ENCODE data around the gene CREB5. TPM values are rescaled to one million over a fixed set of nuclear protein-coding genes. Genes with fewer than 3 reads are reported as not detected.

Gene CREB5
- polyA plus RNA-seq, 5 donors: 10.4 to 19.5 (median 14.8) TPM

DNA sequence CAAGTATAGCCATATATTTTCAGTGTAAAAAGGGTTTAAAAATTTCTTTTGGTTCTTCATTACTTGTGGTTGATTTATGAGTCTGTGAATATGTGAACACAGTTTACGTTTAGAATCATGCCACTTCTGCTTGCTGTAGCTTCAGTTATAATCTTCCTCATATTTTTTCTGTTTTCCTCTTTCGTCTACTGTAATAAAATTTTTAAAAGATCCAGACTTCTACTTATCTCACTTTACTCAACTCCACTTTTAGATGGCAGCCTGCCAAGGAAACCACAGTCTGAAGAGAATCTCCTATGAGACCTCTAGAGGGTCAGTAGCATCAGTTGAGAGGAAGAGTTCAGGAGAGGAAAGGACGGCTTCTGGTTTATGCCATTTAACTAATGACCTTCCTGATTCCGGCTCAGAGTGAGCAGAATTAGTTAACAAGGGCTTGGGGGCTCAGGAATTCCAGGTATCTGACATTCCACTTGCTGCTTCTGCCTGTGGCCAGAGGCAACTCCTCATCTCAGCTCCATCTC lies 21.4 kb downstream of the CREB5 start:
- DNase-seq: no peak

DNA sequence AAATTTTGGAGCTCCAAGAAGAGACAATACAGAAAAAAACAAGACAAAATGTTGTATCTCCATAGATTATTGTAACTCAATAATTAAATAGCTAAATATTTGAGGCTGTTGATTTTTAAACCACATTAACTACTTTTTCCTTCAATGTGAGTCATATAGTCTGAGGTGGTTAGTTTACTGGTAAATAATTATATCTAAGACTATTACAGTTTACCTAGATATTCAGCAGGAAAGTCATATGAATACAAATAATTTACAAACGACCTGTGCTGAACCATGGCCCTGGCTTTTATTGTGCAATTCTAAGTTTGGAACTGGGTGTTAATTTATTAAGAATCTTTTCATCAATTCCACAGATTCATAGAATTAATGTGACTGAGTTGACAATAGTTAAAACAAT lies 22.2 kb downstream of the CREB5 start:
- no peak for DNase-seq

DNA sequence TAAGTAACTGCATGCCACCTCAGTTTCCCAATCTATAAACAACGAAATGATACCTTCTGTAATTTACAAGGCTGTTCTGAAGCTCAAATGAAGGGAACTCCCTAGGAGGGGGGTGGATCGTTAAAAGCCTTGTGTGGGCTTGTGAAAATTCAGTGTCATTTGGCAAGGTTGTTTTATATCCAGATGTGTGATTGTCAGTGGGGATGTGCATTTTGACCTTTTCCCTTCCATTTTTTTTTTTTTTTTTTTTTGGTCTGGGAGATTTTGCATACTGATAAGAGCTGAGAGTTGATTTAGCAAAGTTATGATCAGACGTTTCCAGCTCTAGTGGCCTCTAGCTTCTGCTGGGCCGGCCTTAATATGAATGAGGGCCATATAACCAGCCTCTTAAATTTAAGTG lies 22.8 kb downstream of the CREB5 start:
- DNase-seq: no peak

DNA sequence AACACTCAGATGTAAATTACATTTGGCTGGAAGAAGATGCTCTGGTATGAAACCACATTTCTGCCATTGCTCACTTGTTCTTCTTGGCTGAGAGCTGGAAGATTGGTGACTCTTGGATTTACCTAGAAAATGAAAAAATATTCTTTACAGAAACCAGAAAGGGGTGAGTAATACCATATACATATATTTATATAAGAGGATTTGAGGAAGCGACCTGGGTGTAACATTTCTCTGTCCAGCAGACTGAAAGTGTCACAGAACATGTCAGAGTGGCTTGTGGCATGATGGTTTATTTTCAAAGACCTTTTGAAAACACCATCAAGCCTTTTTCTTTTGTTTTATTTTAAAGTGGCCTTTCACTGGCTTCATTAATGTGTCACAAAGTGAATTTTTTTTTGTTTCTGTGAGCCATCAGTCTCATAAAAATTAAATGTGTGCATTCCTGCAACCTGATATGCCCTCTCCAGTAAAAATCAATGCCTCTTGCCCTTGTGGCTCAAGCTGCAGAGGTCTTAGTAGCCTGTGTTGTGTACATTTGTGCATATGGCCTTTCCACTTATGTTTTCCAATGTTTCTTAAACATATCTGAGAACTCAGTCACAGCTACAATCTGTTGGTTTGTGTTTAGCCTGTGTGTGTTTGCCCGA lies 23.5 kb downstream of the CREB5 start:
- DNase-seq: no peak

DNA sequence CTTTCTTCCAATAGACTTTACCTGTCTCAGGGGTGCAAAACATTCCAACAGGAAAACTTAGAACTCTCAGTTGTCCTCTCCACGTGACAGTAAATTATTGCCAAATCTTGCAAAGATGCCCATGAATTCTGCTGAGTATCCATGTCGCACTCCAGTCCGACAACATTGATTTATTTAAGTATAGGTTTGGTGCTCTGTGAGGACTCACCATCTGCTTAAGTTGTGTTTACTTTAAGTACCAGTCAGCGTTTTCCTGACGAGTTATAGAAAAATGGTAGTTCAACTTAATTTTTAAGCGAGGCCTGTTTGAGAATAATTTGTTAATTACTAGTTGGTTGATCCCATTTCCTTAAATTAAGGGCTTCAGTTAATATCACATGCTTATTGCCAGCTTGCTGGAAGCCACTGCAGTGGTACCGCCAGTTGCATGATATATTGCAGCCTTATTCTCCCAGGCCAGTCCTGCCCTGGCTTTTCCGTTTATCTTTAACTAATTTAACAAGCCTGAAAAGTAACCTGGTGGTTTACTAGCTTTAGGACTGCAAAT lies 27.8 kb downstream of the CREB5 start:
- DNase-seq: no peak

DNA sequence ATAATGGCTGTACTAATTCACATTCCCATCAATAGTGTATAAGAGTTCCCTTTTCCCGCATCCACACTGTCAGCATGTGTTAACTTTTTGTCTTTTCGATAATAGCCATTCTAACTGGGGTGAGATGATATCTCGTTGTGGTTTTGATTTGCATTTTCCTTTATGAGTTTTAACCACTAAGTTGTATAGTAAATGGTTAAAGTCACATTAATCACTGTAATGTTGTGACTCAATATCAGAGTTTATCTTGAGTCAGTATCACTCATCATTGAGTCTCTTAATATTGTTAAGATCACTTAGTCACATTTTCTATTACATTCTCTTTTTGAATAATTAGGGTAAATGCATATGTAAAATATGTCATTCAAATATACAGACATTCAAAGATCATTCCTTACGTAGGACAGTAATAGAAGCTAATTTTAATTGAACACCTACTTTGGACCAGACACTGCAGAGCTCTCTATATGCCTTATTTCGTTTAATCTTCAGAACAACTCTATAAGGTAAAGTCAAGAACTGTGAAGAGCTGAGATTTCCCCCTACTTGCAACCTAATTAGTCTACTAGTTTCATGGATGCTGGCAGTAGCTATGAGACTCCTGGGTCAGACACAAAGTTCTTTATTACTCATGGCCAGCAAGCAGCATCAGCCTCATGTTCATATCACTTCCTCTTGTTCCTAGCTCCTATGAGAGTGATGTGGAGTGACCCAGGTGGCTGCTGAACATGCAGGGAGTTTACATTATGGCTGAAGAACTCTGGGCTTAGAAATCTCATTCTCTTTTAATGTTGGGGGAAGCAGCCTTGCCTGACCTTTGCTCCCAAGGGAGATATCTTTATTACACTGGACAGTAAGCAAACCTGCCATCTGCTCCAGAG lies 30.5 kb downstream of the CREB5 start:
- DNase-seq: no peak

DNA sequence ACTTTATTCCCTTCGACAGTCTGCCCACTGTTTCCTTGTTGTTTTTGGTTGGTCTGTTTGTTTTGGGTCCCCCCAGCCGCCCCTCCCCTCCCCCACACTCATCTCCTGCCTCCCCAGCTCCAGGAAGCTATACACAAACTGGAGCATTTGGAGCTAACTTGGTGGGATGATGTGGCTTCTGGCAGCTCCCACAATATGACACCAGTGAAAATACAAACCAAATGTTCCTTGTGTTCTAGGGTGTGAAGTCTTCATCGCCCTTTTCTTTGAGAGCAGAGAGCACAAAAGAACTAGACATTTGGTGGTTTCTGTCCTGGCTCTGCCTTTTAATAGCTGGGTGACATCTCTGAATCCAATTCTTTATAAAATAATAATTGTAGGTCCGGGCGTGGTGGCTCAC lies 33.8 kb downstream of the CREB5 start:
- DNase-seq: no peak

DNA sequence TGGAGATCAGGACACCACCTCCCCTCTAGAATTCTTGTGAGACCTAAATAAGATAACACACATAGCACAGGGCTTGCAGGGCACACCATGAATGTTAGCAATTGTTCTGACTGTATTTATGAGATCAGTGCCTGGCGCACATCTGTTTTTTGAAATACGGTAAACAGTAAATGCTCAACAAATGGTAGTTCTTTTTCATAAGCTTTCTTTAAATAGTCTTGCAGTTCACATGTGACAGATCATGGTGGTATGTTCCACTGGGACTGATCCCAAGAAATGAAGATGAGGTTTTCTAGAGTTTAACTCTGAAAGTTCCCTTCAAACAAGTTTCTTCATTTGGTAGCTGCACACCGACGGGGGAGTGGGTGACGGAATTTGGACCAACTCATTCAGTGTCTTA lies 34.8 kb downstream of the CREB5 start:
- DNase-seq: no peak

DNA sequence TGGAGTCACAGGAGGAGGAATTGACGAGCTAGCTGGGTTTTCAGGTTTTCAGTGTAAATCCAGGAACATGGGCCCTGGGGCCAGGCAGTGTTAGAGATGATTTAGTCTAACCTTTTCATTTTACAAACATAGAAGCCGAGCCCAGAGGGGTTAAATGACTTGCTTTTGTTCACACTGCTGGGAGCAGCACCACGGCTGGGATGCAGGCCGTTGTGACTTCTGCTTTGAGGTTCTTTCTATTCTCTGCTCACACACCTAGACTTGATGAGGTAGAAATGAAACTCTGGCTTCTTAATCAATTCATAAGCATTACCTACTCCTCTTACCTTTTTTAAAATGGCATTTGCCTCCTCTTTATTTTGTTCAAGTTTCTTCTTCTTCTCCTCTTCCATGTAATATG lies 36.4 kb downstream of the CREB5 start:
- DNase-seq: no peak

DNA sequence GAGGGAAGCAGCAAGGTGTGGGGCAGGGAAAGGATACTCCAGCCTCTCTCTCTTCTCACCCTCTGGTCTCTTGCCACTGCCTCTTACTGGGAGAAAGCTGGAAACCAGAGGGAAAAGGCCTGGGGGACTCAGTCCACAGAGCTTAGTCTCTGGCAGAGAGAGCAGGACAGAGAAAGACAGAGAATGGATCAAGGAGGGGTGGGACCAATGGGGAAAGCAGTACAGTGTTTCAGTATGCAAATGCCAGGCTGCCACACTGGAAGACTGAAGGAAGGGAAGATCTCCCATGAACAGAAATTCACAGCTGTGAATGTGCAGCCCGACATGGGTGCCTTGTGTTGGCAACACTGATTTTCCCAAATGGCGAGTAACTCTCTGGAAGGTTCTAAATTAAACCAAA lies 40.4 kb downstream of the CREB5 start:
- DNase-seq: no peak

DNA sequence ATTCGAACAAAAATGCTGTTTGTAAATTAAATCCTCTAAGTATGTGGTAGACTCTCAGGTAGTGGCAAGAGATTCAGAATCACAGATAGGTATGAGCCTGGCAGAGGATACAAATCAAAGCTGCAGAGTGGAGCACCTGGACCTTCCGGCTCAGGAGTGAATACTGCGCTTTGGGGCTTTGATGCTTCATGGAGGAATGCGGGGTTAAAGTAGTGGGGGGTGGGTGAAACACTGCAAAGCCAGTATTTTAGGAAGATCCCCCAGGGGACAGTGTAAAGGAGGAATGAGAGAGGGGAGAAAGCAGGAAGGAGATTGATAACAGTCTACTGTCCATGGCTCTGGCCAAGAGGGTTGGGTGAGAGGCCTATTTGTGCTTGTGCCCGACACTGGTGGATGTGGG lies 43.2 kb downstream of the CREB5 start:
- no peak for DNase-seq

DNA sequence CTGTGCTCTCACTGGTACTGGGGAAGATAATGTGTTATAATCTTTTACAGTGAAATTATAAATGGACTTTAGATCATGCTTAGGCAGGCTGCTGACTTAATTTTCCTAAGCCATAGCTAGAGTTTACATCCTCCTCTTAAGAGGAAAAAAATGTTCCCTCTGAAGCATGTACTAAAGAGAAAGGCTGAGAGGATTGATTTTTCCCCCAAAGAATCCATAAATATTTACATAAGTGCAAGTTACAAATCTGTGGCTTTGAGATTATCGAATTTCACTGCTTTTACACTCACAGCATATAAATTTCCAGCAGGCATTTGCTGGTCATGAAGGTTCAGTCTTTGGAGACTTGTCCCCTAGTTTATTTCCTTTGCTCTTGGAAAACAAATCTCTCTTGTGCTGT lies 43.7 kb downstream of the CREB5 start:
- DNase-seq: no peak

DNA sequence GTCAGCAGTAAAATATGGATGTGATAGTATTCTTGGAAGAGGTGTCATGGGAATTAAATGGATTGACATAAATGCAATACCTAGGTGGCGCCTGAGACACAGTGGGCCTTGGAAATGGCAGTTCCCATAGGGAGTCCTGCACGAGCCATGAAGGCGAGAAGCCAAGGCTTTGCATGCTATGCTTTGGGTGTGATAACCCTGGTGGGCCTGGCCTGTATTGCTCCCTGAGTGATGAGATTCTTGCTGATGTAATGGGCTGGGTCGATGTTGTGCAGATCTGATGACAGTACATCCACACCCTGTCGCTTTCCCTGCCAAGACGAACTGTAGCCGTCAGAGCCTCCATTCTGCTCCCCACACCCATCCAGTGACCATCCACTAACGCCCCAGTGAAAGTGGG lies 46.4 kb downstream of the CREB5 start:
- DNase-seq: no peak

DNA sequence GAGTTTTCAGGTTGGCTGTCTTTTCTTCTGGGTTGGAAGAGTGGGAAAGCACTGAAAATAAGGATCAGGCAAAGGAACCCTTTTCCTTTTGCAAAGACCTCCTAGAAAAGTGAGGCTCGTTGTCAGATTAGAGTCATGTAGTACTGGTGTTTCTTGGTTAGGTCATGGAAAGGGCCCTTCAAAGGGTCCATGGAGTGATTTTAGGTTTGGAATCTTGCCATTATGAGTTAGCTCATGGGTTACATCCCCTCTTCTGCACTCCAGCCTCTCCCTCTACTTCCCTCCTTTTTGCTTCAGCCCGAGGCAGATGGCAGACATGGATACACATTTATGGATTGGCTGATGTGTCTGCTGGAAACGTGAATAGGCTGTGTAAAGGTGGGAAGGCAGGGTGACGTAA lies 47.0 kb downstream of the CREB5 start:
- no peak for DNase-seq

DNA sequence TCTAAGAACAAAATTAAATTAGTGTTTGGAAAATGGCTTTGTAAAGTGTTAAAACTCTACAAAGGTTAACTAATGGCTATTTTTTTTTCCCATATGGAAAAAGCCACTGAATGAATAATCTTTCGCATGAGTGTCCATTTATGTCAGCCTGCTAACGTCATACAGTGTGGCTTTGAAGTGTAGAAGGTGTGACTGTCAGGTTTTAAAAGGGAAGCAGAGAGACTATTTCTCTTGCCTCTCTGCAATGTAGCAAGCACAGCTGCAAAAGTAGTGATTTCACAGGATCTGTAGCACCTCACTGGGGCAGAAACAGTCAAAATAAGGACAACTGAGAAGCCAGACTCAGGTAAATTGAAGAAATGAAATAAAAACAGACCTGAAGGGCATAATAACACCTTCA lies 53.4 kb downstream of the CREB5 start:
- no peak for DNase-seq

DNA sequence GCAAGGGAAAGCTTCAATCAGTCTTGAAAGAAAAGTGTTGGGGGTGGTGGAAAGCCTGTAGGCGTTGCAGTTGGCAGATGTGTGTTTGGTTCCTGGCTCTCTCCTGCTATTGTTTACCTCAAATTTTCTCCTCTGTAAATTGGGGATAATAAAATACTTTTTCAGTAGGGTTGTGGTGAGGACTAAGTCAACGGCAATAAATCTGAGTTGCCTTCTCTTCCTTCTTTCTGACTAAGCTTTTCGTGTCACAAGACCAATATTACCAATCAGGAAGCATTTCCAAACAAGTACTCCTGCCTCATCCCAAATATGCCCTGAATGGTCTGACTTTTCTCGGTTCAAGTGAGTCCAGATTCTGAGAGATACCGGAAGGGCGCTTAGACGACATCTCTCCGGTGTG lies 54.0 kb downstream of the CREB5 start:
- DNase-seq: no peak

DNA sequence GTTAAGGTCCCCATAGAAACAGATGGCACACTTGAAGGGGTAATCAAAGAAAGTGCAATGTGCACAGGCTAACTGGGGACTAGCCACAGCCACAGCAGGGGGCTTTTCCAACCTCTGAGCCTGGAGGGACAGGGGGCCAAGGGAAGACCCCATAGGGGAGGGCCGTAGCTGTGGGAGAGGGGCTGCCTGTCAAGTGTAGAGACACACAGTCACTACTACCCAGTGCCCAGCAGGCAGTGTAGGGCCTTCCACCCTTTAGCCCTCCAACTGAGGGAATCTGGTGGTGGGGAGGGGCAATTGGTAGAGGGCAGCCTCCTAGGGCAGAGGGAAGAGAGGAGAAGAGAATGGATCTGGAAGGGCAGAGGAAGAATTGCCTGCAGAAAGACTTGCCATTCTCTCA lies 54.6 kb downstream of the CREB5 start:
- DNase-seq: no peak

DNA sequence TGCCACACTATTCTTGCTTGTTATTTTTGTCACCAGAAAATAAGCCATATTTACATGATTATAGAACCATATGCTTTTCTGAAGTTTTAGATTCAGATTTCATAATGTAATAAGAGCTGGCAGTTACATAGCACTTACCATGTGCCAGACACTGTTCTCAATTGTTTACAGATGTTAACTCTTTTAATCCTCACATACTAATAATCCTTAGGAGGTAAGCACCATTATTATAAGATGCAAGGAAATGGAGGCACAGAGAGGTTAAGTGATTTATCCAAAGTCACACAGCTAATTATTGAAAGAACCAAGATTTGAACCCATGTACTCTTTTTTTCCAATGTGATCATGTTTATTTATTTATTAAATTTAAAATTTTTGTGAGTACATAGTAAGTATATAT lies 57.2 kb downstream of the CREB5 start:
- DNase-seq: no peak

DNA sequence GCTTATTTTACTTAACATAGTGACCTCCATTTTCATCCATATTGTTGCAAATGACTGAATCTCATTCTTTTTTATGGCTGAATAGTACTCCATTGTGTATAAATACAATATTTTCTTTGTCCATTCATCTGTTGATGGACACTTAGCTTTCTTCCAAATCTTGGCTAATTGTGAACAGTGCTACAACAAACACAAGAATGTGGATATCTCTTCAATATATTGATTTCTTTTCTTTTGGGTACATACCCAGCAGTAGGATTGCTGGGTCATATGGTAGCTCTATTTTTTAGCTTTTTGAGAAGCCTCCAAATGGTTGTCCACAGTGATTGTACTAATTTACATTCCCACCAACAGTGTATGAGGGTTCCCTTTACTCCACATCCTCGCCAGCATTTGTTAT lies 58.0 kb downstream of the CREB5 start:
- no peak for DNase-seq

DNA sequence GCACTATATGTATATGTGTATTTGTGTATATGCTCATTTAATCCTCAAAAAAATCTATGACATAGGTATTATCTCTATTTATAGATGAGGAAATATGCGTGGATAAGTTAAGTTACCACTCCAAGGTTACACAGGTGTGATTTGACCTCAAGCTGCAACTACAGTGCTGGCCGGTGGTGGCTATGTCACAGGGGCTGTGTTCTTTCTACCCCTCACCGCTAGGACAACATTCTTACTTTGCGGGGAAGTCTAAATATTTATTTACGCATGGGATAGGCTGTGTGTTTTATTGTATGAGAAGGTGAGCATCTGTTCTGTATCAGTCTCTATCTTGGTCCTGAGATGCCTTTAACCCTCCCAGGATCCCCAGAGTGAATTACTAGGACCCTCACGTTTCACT lies 60.0 kb downstream of the CREB5 start:
- no peak for DNase-seq

DNA sequence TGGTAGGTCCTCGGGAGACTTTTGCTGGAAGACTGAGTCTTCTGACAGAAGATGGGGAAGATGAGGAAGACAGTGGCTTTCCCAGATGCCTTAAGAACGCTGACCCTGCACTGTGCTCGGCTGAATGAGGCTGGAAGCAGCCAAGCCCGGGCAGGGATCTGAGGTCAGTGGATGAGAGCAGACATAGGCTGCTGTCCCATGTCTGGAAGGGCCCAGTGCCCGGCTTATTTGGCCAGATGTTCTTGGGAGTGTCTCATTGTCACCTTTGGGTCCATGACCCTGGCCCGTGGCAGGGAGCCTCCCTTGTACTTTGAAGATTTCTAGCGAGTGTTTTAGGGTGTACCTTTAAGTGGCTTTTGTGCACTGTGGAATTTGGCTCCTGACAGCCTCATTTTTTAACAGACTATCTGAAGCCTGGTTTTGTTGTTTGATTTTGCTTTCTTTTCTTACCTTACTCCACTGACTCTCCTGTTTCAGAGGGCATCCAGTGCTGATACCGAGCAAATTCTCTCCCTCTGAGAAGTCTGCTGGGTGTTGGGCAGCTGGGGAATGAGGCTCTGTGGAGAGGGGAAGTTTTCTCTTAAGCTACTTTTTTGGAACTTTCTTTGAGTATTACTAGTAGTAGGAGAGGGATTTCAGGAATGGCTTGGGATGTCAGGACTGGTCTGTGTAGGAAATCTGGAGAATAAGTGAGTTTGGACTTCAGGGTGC lies 61.4 kb downstream of the CREB5 start:
- DNase-seq: no peak

DNA sequence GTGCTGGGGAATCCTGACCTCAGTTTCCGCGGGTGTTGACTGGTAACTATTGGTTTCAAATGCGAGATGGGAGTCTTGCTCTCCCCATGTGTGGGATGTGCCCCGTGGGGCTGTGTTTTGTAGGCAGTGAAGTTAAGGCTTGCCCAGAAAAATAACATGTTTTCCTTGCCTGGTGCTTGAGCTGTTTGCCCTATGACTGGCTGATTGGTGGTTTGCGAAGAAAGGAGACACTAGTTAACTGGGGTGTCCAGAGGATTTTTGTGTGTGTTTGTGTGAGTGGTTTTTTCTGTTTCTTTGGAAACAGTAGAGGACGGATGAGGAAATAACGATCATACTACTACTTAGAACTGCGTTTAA lies 61.9 kb downstream of the CREB5 start:
- no peak for DNase-seq

DNA sequence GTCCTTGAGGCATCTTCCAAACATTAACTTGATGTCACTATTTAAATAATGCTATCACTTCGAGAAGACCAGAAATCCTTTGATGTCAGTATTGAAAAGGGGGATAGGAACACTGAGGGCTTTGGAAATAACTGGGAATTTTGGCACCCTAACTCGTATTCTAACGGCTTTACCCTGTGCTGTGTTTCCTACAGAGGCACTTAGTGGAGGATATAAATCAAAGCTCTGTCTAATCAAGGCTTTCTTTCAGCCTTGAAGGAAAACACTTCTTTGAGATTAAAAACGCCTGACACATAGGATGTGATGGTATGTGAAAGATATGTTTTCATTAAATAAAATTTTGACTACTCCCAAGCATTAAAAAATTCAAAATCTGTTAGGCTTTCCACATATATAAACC lies 62.3 kb downstream of the CREB5 start:
- no peak for DNase-seq
